HEK293 (cell line): Measurements from ENCODE around the gene KLHL17.

ENCODE experiments used
- CTCF ChIA-PET: fragments of 350-600 bp; formaldehyde crosslinking; extraction: SDS; loops from one replicate; lab custom pipeline; 2021; ENCODE audit warnings: antibody characterized with exemption; lab: Yijun Ruan, JAX
- POLR2A ChIA-PET: fragments of 300-600 bp; formaldehyde crosslinking; extraction: SDS; loops from one replicate; lab custom pipeline; 2020; ENCODE audit warnings: antibody characterized with exemption, inconsistent platforms; lab: Yijun Ruan, JAX
- H3K27ac ChIP-seq: fragments of 200-500 bp; sonication (Bioruptor generic); 2 replicates; pipeline ENCODE4 v1.5.1; 2014; ENCODE audit warnings: low read depth, low read length, control low read depth, inconsistent platforms; ENCODE audit errors: extremely low read depth
- H3K36me3 ChIP-seq, 2 experiments: fragments of 200-500 bp in 1 of 2; sonication (Bioruptor generic) in 1 of 2; 1 replicate in 1 of 2; 2 replicates in 1 of 2; pipeline ENCODE4 v1.5.1; 2014 to 2017; ENCODE audit warnings: inconsistent platforms in 2 of 2, low read length in 2 of 2; ENCODE audit not compliant: control insufficient read depth in 2 of 2, insufficient read depth in 1 of 2
- H3K4me1 ChIP-seq: fragments of 200-500 bp; sonication (Bioruptor generic); 2 replicates; pipeline ENCODE4 v1.5.1; 2014; ENCODE audit warnings: mild to moderate bottlenecking, low read length, inconsistent platforms; ENCODE audit not compliant: control insufficient read depth, insufficient read depth
- H3K4me3 ChIP-seq: 2 replicates; pipeline ENCODE4 v1.5.1; 2011; ENCODE audit warnings: low read depth, mild to moderate bottlenecking, control low read depth, low read length, moderate library complexity
- H3K9me3 ChIP-seq: fragments of 200-500 bp; sonication (Bioruptor generic); 2 replicates; pipeline ENCODE4 v1.5.1; 2014; ENCODE audit warnings: low read depth, low read length, inconsistent platforms; ENCODE audit not compliant: control insufficient read depth, insufficient read depth
- BCL11B ChIP-seq: fragments of 450-650 bp; formaldehyde crosslinking; IDR thresholded peaks from 2 replicates; pipeline ENCODE4 v1.5.1; 2016; ENCODE audit warnings: low read depth, missing biosample characterization, missing genetic modification characterization
- GLIS1 ChIP-seq: fragments of 450-650 bp; formaldehyde crosslinking; IDR thresholded peaks from 2 replicates; pipeline ENCODE4 v1.5.1; 2016; ENCODE audit warnings: missing biosample characterization, missing genetic modification characterization
- HOXA7 ChIP-seq: sonication (generic); formaldehyde crosslinking; IDR thresholded peaks from 2 replicates; pipeline ENCODE4 v1.8.1; 2022; ENCODE audit warnings: missing genetic modification reagents, borderline replicate concordance
- KLF10 ChIP-seq: fragments of 450-650 bp; IDR thresholded peaks from 2 replicates; pipeline ENCODE4 v1.5.1; 2018; ENCODE audit warnings: missing biosample characterization, mild to moderate bottlenecking, missing genetic modification characterization
- KLF7 ChIP-seq: fragments of 450-650 bp; formaldehyde crosslinking; IDR thresholded peaks from 2 replicates; pipeline ENCODE4 v1.5.1; 2016; ENCODE audit warnings: missing biosample characterization, missing genetic modification characterization, borderline replicate concordance
- KLF9 ChIP-seq: fragments of 450-650 bp; formaldehyde crosslinking; IDR thresholded peaks from 2 replicates; pipeline ENCODE4 v1.5.1; 2016; ENCODE audit warnings: missing biosample characterization, missing genetic modification characterization, low read depth
- MEIS1 ChIP-seq: sonication (generic); formaldehyde crosslinking; IDR thresholded peaks from 2 replicates; pipeline ENCODE4 v1.8.1; 2022; ENCODE audit warnings: missing genetic modification reagents, mild to moderate bottlenecking, borderline replicate concordance
- MZF1 ChIP-seq: fragments of 450-650 bp; formaldehyde crosslinking; IDR thresholded peaks from 2 replicates; pipeline ENCODE4 v1.5.1; 2017; ENCODE audit warnings: missing biosample characterization, missing genetic modification characterization, borderline replicate concordance
- PATZ1 ChIP-seq: fragments of 450-650 bp; formaldehyde crosslinking; IDR thresholded peaks from 2 replicates; pipeline ENCODE4 v1.5.1; 2016; ENCODE audit warnings: missing biosample characterization, missing genetic modification characterization
- SETDB1 ChIP-seq: IDR thresholded peaks from one replicate; pipeline ENCODE4 v1.6.1; 2017; ENCODE audit warnings: mild to moderate bottlenecking, low read length, moderate library complexity, mixed read lengths; ENCODE audit not compliant: insufficient read length
- ZBTB1 ChIP-seq: fragments of 450-650 bp; formaldehyde crosslinking; IDR thresholded peaks from 2 replicates; pipeline ENCODE4 v1.5.1; 2016; ENCODE audit warnings: missing biosample characterization, missing genetic modification characterization
- ZBTB17 ChIP-seq: fragments of 450-650 bp; formaldehyde crosslinking; IDR thresholded peaks from 2 replicates; pipeline ENCODE4 v1.5.1; 2016; ENCODE audit warnings: missing biosample characterization, missing genetic modification characterization
- ZBTB21 ChIP-seq: fragments of 450-650 bp; formaldehyde crosslinking; IDR thresholded peaks from 2 replicates; pipeline ENCODE4 v1.5.1; 2017; ENCODE audit warnings: missing biosample characterization, missing genetic modification characterization
- ZEB2 ChIP-seq: fragments of 450-650 bp; formaldehyde crosslinking; IDR thresholded peaks from 2 replicates; pipeline ENCODE4 v1.5.1; 2016; ENCODE audit warnings: missing biosample characterization, missing genetic modification characterization
- ZFP69B ChIP-seq: fragments of 450-650 bp; formaldehyde crosslinking; IDR thresholded peaks from 2 replicates; pipeline ENCODE4 v1.5.1; 2016; ENCODE audit warnings: missing biosample characterization, missing genetic modification characterization
- ZNF174 ChIP-seq: fragments of 450-650 bp; formaldehyde crosslinking; IDR thresholded peaks from 2 replicates; pipeline ENCODE4 v1.5.0; 2017; ENCODE audit warnings: missing biosample characterization, mild to moderate bottlenecking, missing genetic modification characterization
- ZNF24 ChIP-seq: fragments of 450-650 bp; formaldehyde crosslinking; IDR thresholded peaks from 2 replicates; pipeline ENCODE4 v1.5.1; 2016; ENCODE audit warnings: missing biosample characterization, missing genetic modification characterization
- ZNF248 ChIP-seq: fragments of 450-650 bp; formaldehyde crosslinking; IDR thresholded peaks from 2 replicates; pipeline ENCODE4 v1.5.1; 2017; ENCODE audit warnings: missing biosample characterization, missing genetic modification characterization
- ZNF558 ChIP-seq: fragments of 450-650 bp; formaldehyde crosslinking; IDR thresholded peaks from 2 replicates; pipeline ENCODE4 v1.5.1; 2016; ENCODE audit warnings: missing biosample characterization, missing genetic modification characterization
- ZNF600 ChIP-seq: fragments of 450-650 bp; formaldehyde crosslinking; IDR thresholded peaks from 2 replicates; pipeline ENCODE4 v1.5.1; 2016; ENCODE audit warnings: missing biosample characterization, missing genetic modification characterization
- ZNF670 ChIP-seq: fragments of 450-650 bp; formaldehyde crosslinking; IDR thresholded peaks from 2 replicates; pipeline ENCODE4 v1.5.1; 2016; ENCODE audit warnings: missing biosample characterization, missing genetic modification characterization, low read depth
- ZNF791 ChIP-seq: fragments of 450-650 bp; formaldehyde crosslinking; IDR thresholded peaks from 2 replicates; pipeline ENCODE4 v1.5.1; 2016; ENCODE audit warnings: missing biosample characterization, missing genetic modification characterization
- ZNF843 ChIP-seq: fragments of 450-650 bp; formaldehyde crosslinking; IDR thresholded peaks from 2 replicates; pipeline ENCODE4 v1.5.1; 2016; ENCODE audit warnings: missing biosample characterization, missing genetic modification characterization
- TF ChIP-seq, protein P1 (sequence below): fragments of 450-650 bp; formaldehyde crosslinking; IDR thresholded peaks from 2 replicates; pipeline ENCODE4 v1.5.1; 2016; ENCODE audit warnings: missing biosample characterization, missing genetic modification characterization
- TF ChIP-seq, protein P2 (sequence below): fragments of 450-650 bp; formaldehyde crosslinking; IDR thresholded peaks from 2 replicates; pipeline ENCODE4 v1.5.1; 2017; ENCODE audit warnings: missing biosample characterization, missing genetic modification characterization
- TF ChIP-seq, protein P3 (sequence below): fragments of 450-650 bp; formaldehyde crosslinking; IDR thresholded peaks from 2 replicates; pipeline ENCODE4 v1.5.1; 2017; ENCODE audit warnings: missing biosample characterization, mild to moderate bottlenecking, missing genetic modification characterization, moderate library complexity

The KLHL17 gene

GRCh38 chr1:975365-975764 is 15.0 kb downstream of the KLHL17 start:
- peaks cover 3% of the 10 kb centered on the region; the same call in 1 of the 2 replicates for H3K4me1 ChIP-seq
- TF ChIP-seq ZNF248 (tag by site-specific recombination) (no peak), GLIS1 (tag by site-specific recombination) (0 out of 2 replicates have a peak, but pooled peaks have one; percentile 14), ZNF174 (tag by site-specific recombination) (no peak)
- H3K4me3 ChIP-seq = no peak overlapping the region
- ChIA-PET POLR2A (interaction anchor here (1.0 to 1.9 kb wide), 6 partner anchors 7 to 33 kb away, joined by 3 to 12 read pairs (median 5); partner anchors contain the start of gene PLEKHN1), CTCF (interaction anchor here (0.6 to 1.8 kb wide), 9 partner anchors 10 to 316 kb away, joined by 3 to 21 read pairs (median 4); partner anchors contain the start of gene NOC2L)
- H3K9me3 ChIP-seq = no peaks in the 10 kb centered on the region
- H3K27ac ChIP-seq = no peak overlapping the region
- no peaks in the 10 kb centered on the region for H3K36me3 ChIP-seq

DNA sequence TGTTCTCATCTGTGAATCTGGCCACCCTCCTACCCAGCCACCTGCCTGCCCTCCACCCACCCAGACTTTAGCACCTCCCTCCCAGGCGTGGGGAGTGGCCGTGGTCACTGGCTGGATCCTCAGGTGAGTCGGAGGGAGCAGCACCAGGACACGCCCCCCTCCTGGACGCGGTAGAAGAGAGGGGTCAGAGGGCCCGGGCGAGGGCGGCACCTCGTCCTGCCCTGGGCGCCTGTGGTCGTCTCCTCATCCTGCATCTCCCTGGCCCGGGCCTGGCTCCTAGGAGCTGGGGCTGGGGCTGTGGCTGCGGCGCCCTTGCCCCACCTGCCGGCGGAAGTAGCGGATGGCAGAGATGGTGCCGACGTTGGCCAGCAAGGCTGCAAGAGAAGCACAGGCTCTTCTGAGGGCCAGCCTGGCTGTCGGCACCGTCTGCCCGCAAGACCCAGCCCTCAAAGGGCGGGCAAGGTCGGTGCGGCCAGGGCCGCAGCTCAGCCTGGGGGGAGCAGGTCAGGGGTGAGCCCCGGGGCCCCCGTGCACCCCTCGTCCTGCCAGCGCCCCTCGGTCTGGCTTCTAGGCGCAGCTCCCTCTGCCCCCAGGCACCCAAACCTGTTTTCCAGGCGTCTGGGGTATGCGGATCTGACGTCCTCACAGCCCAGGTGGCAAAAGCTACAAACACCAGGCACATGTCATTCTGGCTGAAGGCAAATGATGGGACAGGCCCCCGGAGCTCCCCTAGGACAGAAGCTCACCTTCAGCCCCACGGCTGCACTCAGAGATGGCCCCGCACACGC is 15.7 kb downstream of the KLHL17 start:
- Histone ChIP-seq H3K4me3 (peak overlapping the region; percentile 25), H3K27ac (peak overlapping the region; percentile 50; the same call in 1 of the 2 replicates), H3K4me1 (peaks cover 3% of the 10 kb centered on the region; the same call in 1 of the 2 replicates), H3K36me3 (no peaks in the 10 kb centered on the region), H3K9me3 (no peaks in the 10 kb centered on the region)
- CTCF ChIA-PET = interaction anchor here (0.5 to 1.8 kb wide), 10 partner anchors 9 to 315 kb away, joined by 3 to 21 read pairs (median 4); no protein-coding TSS in a partner anchor
- POLR2A ChIA-PET = interaction anchor here (0.6 to 1.9 kb wide), 10 partner anchors 8 to 83 kb away, joined by 3 to 12 read pairs (median 4); partner anchors contain the start of gene PLEKHN1
- TF ChIP-seq BCL11B (tag by site-specific recombination) (no peak), ZNF600 (tag by site-specific recombination) (peak; percentile 96), KLF9 (peak; percentile 70), ZBTB17 (tag by site-specific recombination) (peak; percentile 85), MEIS1 (CRISPR knock-in tag) (no peak), ZBTB21 (no peak), HOXA7 (no peak), ZNF670 (no peak), ZNF24 (tag by site-specific recombination) (no peak), ZFP69B (no peak), ZNF791 (tag by site-specific recombination) (no peak), SETDB1 (no peak), KLF10 (tag by site-specific recombination) (peak; percentile 41; the same call in 1 of the 2 replicates), MZF1 (tag by site-specific recombination) (no peak), ZNF843 (tag by site-specific recombination) (peak; percentile 48; the same call in 1 of the 2 replicates), ZEB2 (tag by site-specific recombination) (peak; percentile 86; the same call in 1 of the 2 replicates), KLF7 (tag by site-specific recombination) (peak; percentile 76; the same call in 1 of the 2 replicates), PATZ1 (tag by site-specific recombination) (peak; percentile 91), ZNF558 (tag by site-specific recombination) (no peak), ZBTB1 (tag by site-specific recombination) (0 out of 2 replicates have a peak, but pooled peaks have one; percentile 25)
- TF ChIP-seq, protein P1, sequence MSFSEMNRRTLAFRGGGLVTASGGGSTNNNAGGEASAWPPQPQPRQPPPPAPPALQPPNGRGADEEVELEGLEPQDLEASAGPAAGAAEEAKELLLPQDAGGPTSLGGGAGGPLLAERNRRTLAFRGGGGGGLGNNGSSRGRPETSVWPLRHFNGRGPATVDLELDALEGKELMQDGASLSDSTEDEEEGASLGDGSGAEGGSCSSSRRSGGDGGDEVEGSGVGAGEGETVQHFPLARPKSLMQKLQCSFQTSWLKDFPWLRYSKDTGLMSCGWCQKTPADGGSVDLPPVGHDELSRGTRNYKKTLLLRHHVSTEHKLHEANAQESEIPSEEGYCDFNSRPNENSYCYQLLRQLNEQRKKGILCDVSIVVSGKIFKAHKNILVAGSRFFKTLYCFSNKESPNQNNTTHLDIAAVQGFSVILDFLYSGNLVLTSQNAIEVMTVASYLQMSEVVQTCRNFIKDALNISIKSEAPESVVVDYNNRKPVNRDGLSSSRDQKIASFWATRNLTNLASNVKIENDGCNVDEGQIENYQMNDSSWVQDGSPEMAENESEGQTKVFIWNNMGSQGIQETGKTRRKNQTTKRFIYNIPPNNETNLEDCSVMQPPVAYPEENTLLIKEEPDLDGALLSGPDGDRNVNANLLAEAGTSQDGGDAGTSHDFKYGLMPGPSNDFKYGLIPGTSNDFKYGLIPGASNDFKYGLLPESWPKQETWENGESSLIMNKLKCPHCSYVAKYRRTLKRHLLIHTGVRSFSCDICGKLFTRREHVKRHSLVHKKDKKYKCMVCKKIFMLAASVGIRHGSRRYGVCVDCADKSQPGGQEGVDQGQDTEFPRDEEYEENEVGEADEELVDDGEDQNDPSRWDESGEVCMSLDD (tag by site-specific recombination) = peak; percentile 91
- TF ChIP-seq, protein P2, sequence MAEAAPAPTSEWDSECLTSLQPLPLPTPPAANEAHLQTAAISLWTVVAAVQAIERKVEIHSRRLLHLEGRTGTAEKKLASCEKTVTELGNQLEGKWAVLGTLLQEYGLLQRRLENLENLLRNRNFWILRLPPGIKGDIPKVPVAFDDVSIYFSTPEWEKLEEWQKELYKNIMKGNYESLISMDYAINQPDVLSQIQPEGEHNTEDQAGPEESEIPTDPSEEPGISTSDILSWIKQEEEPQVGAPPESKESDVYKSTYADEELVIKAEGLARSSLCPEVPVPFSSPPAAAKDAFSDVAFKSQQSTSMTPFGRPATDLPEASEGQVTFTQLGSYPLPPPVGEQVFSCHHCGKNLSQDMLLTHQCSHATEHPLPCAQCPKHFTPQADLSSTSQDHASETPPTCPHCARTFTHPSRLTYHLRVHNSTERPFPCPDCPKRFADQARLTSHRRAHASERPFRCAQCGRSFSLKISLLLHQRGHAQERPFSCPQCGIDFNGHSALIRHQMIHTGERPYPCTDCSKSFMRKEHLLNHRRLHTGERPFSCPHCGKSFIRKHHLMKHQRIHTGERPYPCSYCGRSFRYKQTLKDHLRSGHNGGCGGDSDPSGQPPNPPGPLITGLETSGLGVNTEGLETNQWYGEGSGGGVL = peak; percentile 11; the same call in 1 of the 2 replicates
- TF ChIP-seq, protein P3, sequence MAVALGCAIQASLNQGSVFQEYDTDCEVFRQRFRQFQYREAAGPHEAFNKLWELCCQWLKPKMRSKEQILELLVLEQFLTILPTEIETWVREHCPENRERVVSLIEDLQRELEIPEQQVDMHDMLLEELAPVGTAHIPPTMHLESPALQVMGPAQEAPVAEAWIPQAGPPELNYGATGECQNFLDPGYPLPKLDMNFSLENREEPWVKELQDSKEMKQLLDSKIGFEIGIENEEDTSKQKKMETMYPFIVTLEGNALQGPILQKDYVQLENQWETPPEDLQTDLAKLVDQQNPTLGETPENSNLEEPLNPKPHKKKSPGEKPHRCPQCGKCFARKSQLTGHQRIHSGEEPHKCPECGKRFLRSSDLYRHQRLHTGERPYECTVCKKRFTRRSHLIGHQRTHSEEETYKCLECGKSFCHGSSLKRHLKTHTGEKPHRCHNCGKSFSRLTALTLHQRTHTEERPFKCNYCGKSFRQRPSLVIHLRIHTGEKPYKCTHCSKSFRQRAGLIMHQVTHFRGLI (tag by site-specific recombination) = no peak
